ENCODE measurements around the gene MTHFD2.

- TF ChIP-seq CTCF (IDR thresholded peaks at IDR 0.05): no peak
- no peak for TF ChIP-seq ZFX (IDR thresholded peaks at IDR 0.05; ENCODE audit: borderline replicate concordance)
Measured at GRCh38 chr2:74252036-74252435, 53.6 kb downstream of the MTHFD2 start.
